Measurements from ENCODE around the gene KCNB1.

- TF ChIP-seq CTCF (IDR thresholded peaks at IDR 0.05), result no peak
- TF ChIP-seq POLR2AphosphoS5 (IDR thresholded peaks at IDR 0.05), result no peak
Measured at GRCh38 chr20:49437057-49437456, 45.4 kb downstream of the KCNB1 start.

All from prostate gland (tissue), 2 donors.